Thyroid gland (tissue), 4 donors: ENCODE data around the gene STXBP4.

ENCODE experiments used
- POLR2A ChIP-seq, 2 donors: fragments of 450-650 bp; IDR thresholded peaks; one replicate each; pipeline ENCODE4 v1.6.1; 2017; ENCODE audit warnings: antibody characterized with exemption in 2 of 2, mild to moderate bottlenecking in 2 of 2, moderate library complexity in 1 of 2
- TF ChIP-seq, protein P1 (sequence below), 6 experiments: fragments of 200-600 bp in 3 of 6; fragments of 450-650 bp in 3 of 6; sonication (generic) in 3 of 6; IDR thresholded peaks; one replicate each; pipeline ENCODE4 v1.5.1; 2016 to 2019; ENCODE audit warnings: antibody characterized with exemption in 6 of 6, mild to moderate bottlenecking in 2 of 6, inconsistent platforms in 1 of 6, moderate library complexity in 1 of 6

GRCh38 chr17:54920819-54921218 is 47.7 kb upstream of the STXBP4 start:
- TF ChIP-seq, protein P1, sequence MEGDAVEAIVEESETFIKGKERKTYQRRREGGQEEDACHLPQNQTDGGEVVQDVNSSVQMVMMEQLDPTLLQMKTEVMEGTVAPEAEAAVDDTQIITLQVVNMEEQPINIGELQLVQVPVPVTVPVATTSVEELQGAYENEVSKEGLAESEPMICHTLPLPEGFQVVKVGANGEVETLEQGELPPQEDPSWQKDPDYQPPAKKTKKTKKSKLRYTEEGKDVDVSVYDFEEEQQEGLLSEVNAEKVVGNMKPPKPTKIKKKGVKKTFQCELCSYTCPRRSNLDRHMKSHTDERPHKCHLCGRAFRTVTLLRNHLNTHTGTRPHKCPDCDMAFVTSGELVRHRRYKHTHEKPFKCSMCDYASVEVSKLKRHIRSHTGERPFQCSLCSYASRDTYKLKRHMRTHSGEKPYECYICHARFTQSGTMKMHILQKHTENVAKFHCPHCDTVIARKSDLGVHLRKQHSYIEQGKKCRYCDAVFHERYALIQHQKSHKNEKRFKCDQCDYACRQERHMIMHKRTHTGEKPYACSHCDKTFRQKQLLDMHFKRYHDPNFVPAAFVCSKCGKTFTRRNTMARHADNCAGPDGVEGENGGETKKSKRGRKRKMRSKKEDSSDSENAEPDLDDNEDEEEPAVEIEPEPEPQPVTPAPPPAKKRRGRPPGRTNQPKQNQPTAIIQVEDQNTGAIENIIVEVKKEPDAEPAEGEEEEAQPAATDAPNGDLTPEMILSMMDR (IDR thresholded peaks at IDR 0.05) = no peak
- no peak for TF ChIP-seq POLR2A (IDR thresholded peaks at IDR 0.05)
